Suprapubic skin (tissue), 4 donors: Measurements from ENCODE around the gene OR10K1.

Experiments
- POLR2A ChIP-seq, 2 donors: fragments of 450-650 bp; IDR thresholded peaks; one replicate each; pipeline ENCODE4 v1.6.1; 2017; ENCODE audit warnings: antibody characterized with exemption in 2 of 2, mild to moderate bottlenecking in 2 of 2, moderate library complexity in 2 of 2
- POLR2AphosphoS5 ChIP-seq, 3 donors: sonication (generic); formaldehyde crosslinking; IDR thresholded peaks; one replicate each; pipeline ENCODE4 v1.6.1; 2017; ENCODE audit warnings: antibody characterized with exemption in 3 of 3
- TF ChIP-seq, protein P1 (sequence below), 2 donors: fragments of 200-600 bp in 1 of 2; fragments of 450-650 bp in 1 of 2; sonication (generic) in 1 of 2; IDR thresholded peaks; one replicate each; pipeline ENCODE4 v1.5.1; 2016 to 2019; ENCODE audit warnings: antibody characterized with exemption in 2 of 2, mild to moderate bottlenecking in 1 of 2, moderate library complexity in 1 of 2

DNA sequence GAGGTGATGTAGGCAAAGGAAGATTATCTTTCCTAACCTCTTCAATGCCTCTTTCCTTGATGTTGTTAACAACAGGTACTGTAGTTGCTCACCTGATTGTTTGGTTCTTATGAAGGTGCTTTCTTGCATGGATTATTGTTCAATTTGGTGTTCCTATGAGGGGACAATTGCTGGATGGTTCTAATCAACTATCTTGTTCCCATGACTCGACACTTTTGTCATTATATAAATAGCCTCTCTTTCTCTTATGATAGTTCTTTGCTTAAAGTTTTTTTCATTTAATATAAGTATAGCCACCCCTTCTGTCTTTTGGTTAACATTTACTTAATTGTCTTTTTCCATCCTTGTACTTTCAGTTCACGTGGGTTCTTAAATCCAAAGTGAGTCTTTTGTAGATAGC lies 45.9 kb downstream of the OR10K1 start:
- TF ChIP-seq POLR2A (IDR thresholded peaks at IDR 0.05) (no peak), POLR2AphosphoS5 (IDR thresholded peaks at IDR 0.05) (no peak)
- TF ChIP-seq, protein P1, sequence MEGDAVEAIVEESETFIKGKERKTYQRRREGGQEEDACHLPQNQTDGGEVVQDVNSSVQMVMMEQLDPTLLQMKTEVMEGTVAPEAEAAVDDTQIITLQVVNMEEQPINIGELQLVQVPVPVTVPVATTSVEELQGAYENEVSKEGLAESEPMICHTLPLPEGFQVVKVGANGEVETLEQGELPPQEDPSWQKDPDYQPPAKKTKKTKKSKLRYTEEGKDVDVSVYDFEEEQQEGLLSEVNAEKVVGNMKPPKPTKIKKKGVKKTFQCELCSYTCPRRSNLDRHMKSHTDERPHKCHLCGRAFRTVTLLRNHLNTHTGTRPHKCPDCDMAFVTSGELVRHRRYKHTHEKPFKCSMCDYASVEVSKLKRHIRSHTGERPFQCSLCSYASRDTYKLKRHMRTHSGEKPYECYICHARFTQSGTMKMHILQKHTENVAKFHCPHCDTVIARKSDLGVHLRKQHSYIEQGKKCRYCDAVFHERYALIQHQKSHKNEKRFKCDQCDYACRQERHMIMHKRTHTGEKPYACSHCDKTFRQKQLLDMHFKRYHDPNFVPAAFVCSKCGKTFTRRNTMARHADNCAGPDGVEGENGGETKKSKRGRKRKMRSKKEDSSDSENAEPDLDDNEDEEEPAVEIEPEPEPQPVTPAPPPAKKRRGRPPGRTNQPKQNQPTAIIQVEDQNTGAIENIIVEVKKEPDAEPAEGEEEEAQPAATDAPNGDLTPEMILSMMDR (IDR thresholded peaks at IDR 0.05): no peak
